T-helper 2 cell treated with Interferon-gamma antibody and Interleukin-4, amounts not matched to agents 5 μg/mL and 100 μg/mL, for 36 hours (primary cell): ENCODE measurements around the gene GLT6D1.
"Not testable (repeated sequence)": the region's sequence is repeated elsewhere in the genome, so short reads cannot be mapped to it uniquely, and the experiment has no call there.

Source experiments
- DNase-seq: peaks from one replicate; pipeline ENCODE4 v3.0.0; 2021; ENCODE audit warnings: low spot score
- H3K27ac Mint-ChIP-seq: one replicate; pipeline ENCODE4 v1.8.0; 2021; ENCODE audit warnings: mild to moderate bottlenecking, mixed read lengths
- H3K27me3 Mint-ChIP-seq: one replicate; pipeline ENCODE4 v1.8.0; 2021; ENCODE audit warnings: low read depth, mixed read lengths
- H3K36me3 Mint-ChIP-seq: one replicate; pipeline ENCODE4 v1.8.0; 2021; ENCODE audit warnings: low read depth, mixed read lengths
- H3K4me1 Mint-ChIP-seq: one replicate; pipeline ENCODE4 v1.8.0; 2021; ENCODE audit warnings: low read depth, mixed read lengths
- H3K4me3 Mint-ChIP-seq: one replicate; pipeline ENCODE4 v1.8.0; 2022; ENCODE audit warnings: mild to moderate bottlenecking, moderate library complexity, mixed read lengths
- H3K9me3 Mint-ChIP-seq: one replicate; pipeline ENCODE4 v1.8.0; 2021; ENCODE audit warnings: mixed read lengths

GLT6D1 gene, protein sequence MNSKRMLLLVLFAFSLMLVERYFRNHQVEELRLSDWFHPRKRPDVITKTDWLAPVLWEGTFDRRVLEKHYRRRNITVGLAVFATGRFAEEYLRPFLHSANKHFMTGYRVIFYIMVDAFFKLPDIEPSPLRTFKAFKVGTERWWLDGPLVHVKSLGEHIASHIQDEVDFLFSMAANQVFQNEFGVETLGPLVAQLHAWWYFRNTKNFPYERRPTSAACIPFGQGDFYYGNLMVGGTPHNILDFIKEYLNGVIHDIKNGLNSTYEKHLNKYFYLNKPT

DNA sequence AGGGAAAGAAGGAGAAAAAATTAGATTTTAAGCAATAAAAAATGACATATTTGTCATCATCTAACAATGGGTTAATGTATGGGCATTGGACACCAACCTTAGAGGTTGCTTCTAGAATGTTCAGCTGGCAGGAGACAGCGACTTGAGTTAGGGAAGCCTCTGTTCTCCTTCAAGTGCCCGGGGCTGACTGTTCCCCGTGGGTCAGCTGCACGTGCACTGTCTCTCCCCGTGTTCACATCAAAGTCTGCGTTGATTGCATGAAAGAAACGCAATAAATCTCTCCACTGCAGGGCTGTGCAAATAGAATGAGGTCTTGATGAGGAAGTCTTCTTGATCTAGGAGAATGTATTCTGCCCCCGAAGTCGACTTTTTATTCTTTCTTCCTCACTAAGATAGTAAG is at the start of gene GLT6D1:
GLT6D1 (minus strand) TSS at position 345 of the 400 bp plus-strand sequence. CDS start 353 bp downstream, outside the sequence.
- DNase-seq: no peak
- no peaks in the 10 kb centered on the region for H3K27me3 Mint-ChIP-seq
- H3K27ac Mint-ChIP-seq: no peak within 1 kb of the TSS
- H3K36me3 Mint-ChIP-seq: no peaks in the 10 kb centered on the region
- H3K4me3 Mint-ChIP-seq: no peak within 1 kb of the TSS
- no peaks in the 10 kb centered on the region for H3K4me1 Mint-ChIP-seq
- H3K9me3 Mint-ChIP-seq: peaks cover 10% of the 10 kb centered on the region

DNA sequence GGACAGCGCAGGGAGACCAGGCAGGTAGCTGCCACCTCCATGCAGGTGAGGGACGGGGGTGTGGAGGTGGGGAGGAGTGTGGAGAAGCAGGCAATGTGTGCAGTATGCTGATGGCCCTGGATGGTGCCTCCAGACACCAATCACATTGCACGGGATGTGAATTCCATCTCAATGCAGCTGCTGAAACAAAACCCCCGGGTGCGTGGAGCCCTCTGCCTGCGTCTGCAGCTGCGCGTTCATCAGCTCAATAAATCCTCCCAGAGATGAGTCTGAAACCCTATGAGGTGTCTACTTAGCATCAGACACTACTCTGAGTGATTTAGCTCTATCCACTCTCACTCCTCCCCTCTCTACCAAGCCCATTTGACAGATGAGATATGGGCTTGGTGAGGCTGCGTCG is 49.7 kb upstream of the GLT6D1 start:
- Mint-ChIP-seq H3K27ac (no peak overlapping the region), H3K27me3 (no peaks in the 10 kb centered on the region), H3K9me3 (no peaks in the 10 kb centered on the region), H3K4me3 (no peak overlapping the region), H3K4me1 (no peaks in the 10 kb centered on the region), H3K36me3 (no peaks in the 10 kb centered on the region)
- DNase-seq: no peak

DNA sequence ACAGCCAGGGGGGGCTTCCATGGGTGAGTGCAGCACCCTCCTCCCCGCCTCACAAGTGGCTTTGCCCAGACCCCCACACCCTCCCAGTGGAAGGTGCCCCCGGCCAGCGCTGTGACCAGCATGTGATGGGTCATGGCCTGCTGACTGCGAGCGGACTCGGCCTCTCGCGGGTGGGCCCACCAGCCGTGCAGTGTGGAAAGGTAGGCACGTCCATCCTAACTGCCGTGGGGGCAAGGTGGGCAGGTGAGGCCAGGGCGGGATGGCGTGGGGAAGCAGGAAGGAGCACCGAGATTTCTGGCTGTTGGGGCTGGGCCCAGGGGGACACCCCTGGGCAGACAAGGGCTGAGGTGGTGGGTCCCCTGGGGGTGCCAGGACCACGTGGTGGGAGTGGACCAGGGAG is 47.9 kb upstream of the GLT6D1 start:
- H3K27me3 Mint-ChIP-seq: no peaks in the 10 kb centered on the region
- no peak for DNase-seq
- H3K9me3 Mint-ChIP-seq: no peaks in the 10 kb centered on the region
- H3K36me3 Mint-ChIP-seq: no peaks in the 10 kb centered on the region
- no peak overlapping the region for H3K4me3 Mint-ChIP-seq
- no peak overlapping the region for H3K27ac Mint-ChIP-seq
- H3K4me1 Mint-ChIP-seq: no peaks in the 10 kb centered on the region

DNA sequence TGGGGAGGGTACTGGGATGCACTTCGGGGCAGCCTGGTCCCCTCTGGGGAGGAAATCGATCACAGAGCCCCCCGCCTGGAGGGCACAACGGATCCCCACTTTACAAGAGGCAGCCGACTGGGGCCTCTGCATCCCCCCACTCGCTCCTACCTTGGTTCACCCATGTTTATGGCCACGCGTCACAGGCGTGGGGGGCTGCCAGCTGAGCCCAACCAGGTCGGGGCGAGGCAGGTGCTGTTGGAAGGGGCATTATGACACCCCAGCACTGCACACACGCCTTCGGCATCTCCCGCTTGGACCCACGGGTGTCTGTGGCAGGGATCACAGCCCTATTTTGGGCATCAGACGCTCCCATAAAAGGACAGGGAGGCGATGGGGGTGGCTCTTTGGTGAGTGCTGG is 45.4 kb upstream of the GLT6D1 start:
- no peak overlapping the region for H3K27ac Mint-ChIP-seq

DNA sequence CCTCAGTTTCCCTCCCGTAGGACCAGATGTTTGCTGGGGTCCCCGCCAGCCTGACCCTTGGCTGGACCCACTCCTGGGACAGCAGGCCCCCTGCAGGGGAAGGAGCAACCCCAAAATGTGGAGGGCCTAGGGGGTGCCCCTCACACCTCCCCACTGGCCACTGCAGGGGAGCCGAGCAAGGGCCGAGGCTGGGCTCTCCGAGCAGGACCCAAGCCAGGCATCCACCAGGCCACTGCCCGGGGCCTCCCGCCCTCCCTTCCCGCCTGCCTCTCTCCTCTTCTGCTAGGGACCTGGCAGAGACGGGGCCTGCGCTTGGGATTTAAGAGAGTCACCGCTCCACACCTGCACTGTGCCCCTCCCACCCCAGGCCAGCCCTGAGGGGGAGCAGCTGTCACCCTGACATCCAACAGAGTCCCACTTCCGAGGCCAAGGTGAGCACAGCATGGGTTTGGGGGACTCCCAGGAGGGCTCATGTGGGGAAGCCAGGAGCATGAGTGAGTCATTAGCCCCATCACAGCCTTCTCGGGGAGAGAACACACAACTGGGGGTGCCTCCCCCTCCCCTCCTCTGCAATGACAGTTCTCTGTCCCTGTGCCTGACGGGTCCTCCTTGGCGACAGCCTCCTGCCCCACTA is 44.2 kb upstream of the GLT6D1 start:
- no peaks in the 10 kb centered on the region for H3K27me3 Mint-ChIP-seq
- DNase-seq: no peak
- no peak overlapping the region for H3K4me3 Mint-ChIP-seq
- H3K9me3 Mint-ChIP-seq: no peaks in the 10 kb centered on the region
- H3K36me3 Mint-ChIP-seq: no peaks in the 10 kb centered on the region
- no peaks in the 10 kb centered on the region for H3K4me1 Mint-ChIP-seq
- H3K27ac Mint-ChIP-seq: no peak overlapping the region

More for the DNA sequence above, 45.4 kb upstream of the GLT6D1 start:
- Mint-ChIP-seq H3K9me3 (no peaks in the 10 kb centered on the region), H3K4me3 (no peak overlapping the region), H3K27me3 (no peaks in the 10 kb centered on the region), H3K4me1 (no peaks in the 10 kb centered on the region), H3K36me3 (no peaks in the 10 kb centered on the region)
- no peak for DNase-seq

DNA sequence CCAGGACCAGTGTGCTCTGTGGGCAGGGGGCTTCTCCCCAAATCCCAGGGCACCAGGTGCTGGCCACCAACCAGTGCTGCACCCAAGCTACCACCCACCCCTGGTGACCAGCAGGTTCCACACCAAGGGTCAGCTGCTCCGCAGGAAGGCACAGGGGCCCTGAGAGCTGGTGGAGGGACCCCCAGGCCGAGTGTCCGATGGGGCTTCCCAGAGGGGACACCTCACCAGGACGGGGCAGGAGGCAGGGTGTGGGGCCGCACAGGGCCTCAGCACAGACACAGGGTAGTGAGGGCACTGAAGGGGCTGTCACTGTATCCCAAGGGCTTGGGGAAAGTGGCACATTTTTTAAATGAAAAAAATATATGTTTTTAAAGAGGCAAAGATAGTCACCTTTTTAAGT is 41.8 kb upstream of the GLT6D1 start:
- H3K27me3 Mint-ChIP-seq: no peaks in the 10 kb centered on the region
- H3K4me3 Mint-ChIP-seq: no peak overlapping the region
- DNase-seq: no peak
- no peaks in the 10 kb centered on the region for H3K36me3 Mint-ChIP-seq
- H3K4me1 Mint-ChIP-seq: no peaks in the 10 kb centered on the region
- H3K9me3 Mint-ChIP-seq: no peaks in the 10 kb centered on the region
- no peak overlapping the region for H3K27ac Mint-ChIP-seq

DNA sequence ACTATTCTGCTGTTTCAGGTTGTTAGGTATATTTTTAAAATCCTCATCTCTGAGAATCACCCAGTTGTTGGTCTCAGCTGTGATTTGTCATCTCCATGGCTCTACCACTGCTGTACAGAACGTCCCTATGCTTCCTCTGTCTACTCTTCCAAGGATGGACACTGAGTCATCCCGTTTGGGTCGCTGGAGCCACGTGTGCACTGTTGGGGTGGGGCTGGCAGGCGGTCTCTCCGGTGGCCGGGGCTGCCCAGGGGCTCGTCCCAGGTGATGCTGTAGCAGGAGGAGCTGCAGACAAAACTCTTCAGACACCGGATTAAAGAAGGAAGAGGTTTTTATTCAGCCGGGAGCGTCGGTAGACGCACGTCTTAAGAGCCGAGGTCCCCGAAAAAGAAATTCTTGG is 40.7 kb upstream of the GLT6D1 start:
- Mint-ChIP-seq H3K4me3 (no peak overlapping the region), H3K27me3 (no peaks in the 10 kb centered on the region), H3K36me3 (no peaks in the 10 kb centered on the region), H3K9me3 (no peaks in the 10 kb centered on the region), H3K4me1 (no peaks in the 10 kb centered on the region), H3K27ac (no peak overlapping the region)
- DNase-seq: no peak

DNA sequence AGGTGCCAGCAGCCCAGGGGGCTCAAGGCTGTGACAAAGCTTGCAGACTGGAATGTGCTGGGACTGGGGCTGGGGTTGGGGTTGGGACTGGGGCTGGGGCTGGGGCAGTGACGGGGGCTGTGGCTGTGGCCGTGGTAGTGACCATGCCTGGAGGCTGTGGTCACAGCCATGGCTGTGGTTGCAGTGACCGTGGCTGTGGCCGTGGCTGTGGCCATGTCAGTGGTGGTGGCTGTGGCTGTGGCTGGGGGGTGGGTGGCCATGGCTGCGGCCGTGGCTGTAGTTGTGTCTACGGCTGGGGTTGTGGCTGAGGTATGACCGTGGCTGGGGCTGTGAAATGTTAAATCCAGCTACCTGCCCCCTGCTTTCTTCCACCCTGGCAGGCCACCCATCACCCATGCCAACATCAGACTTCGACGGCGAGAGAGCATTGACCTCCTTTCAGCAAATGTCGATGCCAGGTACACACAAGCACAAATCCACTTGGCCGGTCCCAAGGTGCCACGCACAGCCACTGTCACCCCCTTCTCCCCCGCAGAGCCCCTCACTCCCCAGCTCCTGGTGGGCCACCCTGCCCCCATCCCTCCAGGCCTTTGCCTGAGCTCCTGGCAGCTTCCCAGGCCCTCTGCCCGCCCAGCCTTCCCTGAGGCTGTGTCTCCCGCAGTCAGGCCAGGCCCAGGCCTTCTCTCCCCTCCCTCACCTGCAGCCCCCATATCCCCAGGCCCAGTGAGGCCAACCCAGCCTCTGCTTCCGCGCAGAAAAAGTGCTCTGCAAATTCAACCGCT is 39.1 kb upstream of the GLT6D1 start:
- Mint-ChIP-seq H3K27me3 (no peaks in the 10 kb centered on the region), H3K36me3 (no peaks in the 10 kb centered on the region), H3K9me3 (no peaks in the 10 kb centered on the region), H3K4me3 (no peak overlapping the region), H3K27ac (no peak overlapping the region), H3K4me1 (no peaks in the 10 kb centered on the region)
- DNase-seq: no peak

DNA sequence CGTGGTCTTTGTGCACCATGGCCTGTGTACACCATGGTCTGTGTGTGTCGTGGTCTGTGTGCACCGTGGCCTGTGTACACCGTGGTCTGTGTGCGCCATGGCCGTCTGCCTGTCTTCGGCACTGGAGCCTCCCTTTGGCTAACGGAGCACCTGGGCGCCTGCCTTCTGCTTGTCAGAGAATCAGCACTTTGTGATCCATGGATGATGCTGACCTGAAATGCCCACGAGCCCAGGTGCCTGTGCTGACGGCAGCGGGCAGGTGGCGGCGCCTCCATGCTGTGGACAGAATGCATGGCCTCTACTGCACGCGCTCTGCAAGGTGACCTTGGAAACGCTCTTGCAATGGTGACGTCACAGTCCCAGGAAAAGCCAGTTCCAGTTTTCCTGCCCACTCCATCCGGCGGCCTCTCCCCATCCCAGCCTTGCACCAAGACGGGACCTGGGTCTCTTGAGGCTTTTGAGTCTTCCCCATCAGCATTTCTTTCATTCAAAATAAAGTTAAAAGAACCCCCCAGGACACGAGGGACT is 38.4 kb upstream of the GLT6D1 start:
- no peak overlapping the region for H3K27ac Mint-ChIP-seq
- no peaks in the 10 kb centered on the region for H3K36me3 Mint-ChIP-seq
- no peak overlapping the region for H3K4me3 Mint-ChIP-seq
- H3K27me3 Mint-ChIP-seq: no peaks in the 10 kb centered on the region
- H3K4me1 Mint-ChIP-seq: no peaks in the 10 kb centered on the region
- no peaks in the 10 kb centered on the region for H3K9me3 Mint-ChIP-seq
- DNase-seq: no peak

DNA sequence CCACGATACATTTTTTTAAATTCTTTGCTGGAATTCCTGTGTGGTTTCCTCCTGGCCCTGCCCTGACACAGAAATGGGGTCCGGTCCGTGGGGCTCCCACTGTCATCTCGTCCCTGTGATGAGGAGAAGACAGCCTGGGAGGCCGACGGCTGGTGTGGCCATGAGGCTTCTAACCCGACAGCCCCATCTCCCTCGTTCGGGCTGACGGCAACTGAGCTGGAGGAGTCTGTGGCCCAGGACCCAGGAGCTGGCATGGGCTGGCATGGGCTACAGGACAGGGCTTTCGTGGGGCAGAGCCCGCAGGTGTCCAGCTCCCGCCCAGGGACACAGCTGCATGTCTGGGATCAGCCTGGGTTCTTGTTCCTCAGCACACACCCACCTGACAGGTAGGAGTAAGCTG is 37.6 kb upstream of the GLT6D1 start:
- no peak for DNase-seq
- Mint-ChIP-seq H3K4me1 (no peaks in the 10 kb centered on the region), H3K36me3 (no peaks in the 10 kb centered on the region), H3K27ac (no peak overlapping the region), H3K9me3 (no peaks in the 10 kb centered on the region), H3K27me3 (no peaks in the 10 kb centered on the region), H3K4me3 (no peak overlapping the region)

DNA sequence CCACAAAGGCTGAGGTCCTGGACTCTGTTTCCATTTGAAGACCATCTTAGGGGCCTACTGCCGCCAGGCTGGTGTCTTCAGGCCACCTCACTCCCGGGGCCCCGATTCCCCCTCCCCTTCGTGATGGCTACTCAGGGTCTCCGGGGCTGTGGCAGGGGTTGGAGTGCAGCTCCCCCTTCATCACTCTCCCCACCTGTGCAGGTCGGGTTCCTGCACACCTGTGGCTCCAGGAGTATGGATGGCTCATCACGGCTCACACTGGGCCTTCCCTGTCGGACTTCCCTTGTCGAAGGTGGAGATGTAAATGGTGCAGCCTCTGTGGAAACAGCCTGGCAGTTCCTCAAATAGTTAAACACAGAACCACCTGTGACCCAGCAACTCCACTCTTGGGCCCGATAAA is 35.6 kb upstream of the GLT6D1 start:
- no peaks in the 10 kb centered on the region for H3K36me3 Mint-ChIP-seq
- no peak overlapping the region for H3K4me3 Mint-ChIP-seq
- no peak overlapping the region for H3K27ac Mint-ChIP-seq
- H3K4me1 Mint-ChIP-seq: no peaks in the 10 kb centered on the region
- DNase-seq: no peak
- H3K9me3 Mint-ChIP-seq: no peaks in the 10 kb centered on the region
- no peaks in the 10 kb centered on the region for H3K27me3 Mint-ChIP-seq

DNA sequence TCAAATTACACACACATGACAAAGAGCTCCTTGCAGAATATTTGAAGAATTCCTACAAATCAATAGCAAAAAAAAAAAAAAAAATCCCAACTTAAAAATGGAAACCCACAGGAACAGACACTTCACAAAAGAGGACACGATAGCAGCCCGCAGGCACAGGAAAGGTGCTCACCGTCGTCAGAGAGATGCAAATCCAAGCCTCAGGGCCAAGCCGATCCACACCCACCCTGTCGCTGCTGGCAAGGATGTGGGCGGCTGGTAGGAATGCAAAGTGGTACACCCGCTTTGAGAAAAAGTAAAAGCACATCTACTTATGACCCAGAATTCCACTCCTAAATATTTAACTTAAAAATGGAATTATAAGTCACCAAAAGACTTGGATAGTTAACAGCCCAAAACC is 34.6 kb upstream of the GLT6D1 start:
- no peak overlapping the region for H3K4me3 Mint-ChIP-seq
- DNase-seq: no peak
- no peaks in the 10 kb centered on the region for H3K36me3 Mint-ChIP-seq
- H3K4me1 Mint-ChIP-seq: no peaks in the 10 kb centered on the region
- no peaks in the 10 kb centered on the region for H3K9me3 Mint-ChIP-seq
- H3K27ac Mint-ChIP-seq: no peak overlapping the region
- no peaks in the 10 kb centered on the region for H3K27me3 Mint-ChIP-seq

DNA sequence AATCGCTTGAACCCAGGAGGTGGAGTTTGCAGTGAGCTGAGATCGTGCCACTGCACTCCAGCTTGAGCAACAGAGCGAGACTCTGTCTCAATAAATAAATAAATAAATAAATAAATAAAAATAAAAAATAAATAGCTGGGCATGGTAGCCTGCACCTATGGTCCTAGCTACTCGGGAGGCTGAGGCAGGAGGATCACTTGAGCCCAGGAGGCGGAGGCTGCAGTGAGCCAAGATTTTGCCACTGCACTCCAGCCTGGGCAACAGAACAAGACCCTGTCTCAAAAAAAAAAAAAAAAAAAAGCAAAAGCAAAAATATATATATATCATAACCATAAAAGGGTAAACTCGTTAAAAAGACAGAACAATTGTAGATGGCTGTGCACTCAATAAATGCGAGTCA is 33.4 kb upstream of the GLT6D1 start:
- H3K4me1 Mint-ChIP-seq, H3K27ac Mint-ChIP-seq: not testable (repeated sequence)

DNA sequence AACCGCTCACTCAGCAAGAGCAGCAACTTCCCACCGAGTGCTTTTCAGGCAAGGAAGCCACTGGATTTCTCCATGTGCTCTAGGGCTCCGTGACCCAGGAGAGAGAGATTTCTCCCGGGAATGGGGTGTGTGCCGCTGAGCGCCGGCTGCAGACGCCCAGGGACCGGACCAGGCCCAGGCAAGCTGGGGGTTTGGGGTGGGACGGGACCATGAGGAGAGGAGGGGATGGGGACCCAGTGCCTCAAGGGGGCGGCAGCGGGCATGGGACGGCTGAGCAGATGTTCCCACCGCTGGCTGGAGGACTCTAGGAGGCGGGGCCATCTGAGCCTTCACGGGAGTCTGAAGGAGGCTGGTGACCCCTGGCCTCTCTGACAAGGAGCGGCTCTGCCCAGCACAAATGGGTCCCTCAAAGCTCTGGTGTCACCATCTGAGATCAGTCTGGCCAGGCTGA is 32.3 kb upstream of the GLT6D1 start:
- Mint-ChIP-seq H3K27ac (no peak overlapping the region), H3K4me3 (no peak overlapping the region), H3K27me3 (no peaks in the 10 kb centered on the region), H3K9me3 (no peaks in the 10 kb centered on the region), H3K4me1 (no peaks in the 10 kb centered on the region), H3K36me3 (no peaks in the 10 kb centered on the region)
- DNase-seq: no peak

More for the DNA sequence above, 33.4 kb upstream of the GLT6D1 start:
- not testable (repeated sequence) for H3K36me3 Mint-ChIP-seq, H3K4me3 Mint-ChIP-seq, H3K9me3 Mint-ChIP-seq, DNase-seq, H3K27me3 Mint-ChIP-seq
